Glutamatergic neuron (in vitro differentiated cells): ENCODE measurements around the gene DCUN1D2. TPM values are rescaled to one million over a fixed set of nuclear protein-coding genes. Genes with fewer than 3 reads are reported as not detected.

Experiments
- DNase-seq: peaks from one replicate; pipeline ENCODE4 v3.0.0; 2022
- H3K27ac Mint-ChIP-seq: one replicate; pipeline ENCODE4 v1.8.0; 2020; ENCODE audit warnings: mild to moderate bottlenecking, mixed read lengths, inconsistent platforms; ENCODE audit not compliant: unreplicated experiment
- H3K27me3 Mint-ChIP-seq: one replicate; pipeline ENCODE4 v1.8.0; 2020; ENCODE audit warnings: mild to moderate bottlenecking, moderate library complexity, mixed read lengths, inconsistent platforms; ENCODE audit not compliant: unreplicated experiment
- H3K36me3 Mint-ChIP-seq: one replicate; pipeline ENCODE4 v1.8.0; 2020; ENCODE audit warnings: mild to moderate bottlenecking, mixed read lengths, inconsistent platforms; ENCODE audit not compliant: unreplicated experiment
- H3K4me1 Mint-ChIP-seq: one replicate; pipeline ENCODE4 v1.8.0; 2020; ENCODE audit warnings: mild to moderate bottlenecking, low read depth, mixed read lengths, inconsistent platforms; ENCODE audit not compliant: unreplicated experiment
- H3K4me3 Mint-ChIP-seq: one replicate; pipeline ENCODE4 v1.8.0; 2020; ENCODE audit warnings: mild to moderate bottlenecking, mixed read lengths, inconsistent platforms; ENCODE audit not compliant: unreplicated experiment
- H3K9me3 Mint-ChIP-seq: one replicate; pipeline ENCODE4 v1.8.0; 2020; ENCODE audit warnings: mild to moderate bottlenecking, moderate library complexity, mixed read lengths, inconsistent platforms; ENCODE audit not compliant: unreplicated experiment
- CTCF ChIP-seq: fragments of 200-600 bp; sonication (generic); IDR thresholded peaks from one replicate; pipeline ENCODE4 v1.5.0; 2021; ENCODE audit not compliant: partially characterized antibody, unreplicated experiment
- total RNA-seq: library from RNA; stranded (reverse); fragmentation: NEBNext Ultra II Directional; extraction: Animal tissue kit (Norgen Biotek cat#: 25700); gene quantifications from one replicate; pipeline ENCODE4 v1.2.1, GENCODE V29; 2021; ENCODE audit not compliant: unreplicated experiment

Gene DCUN1D2
- total RNA-seq, 1 donor from 2014 or later: 97.7 TPM

GRCh38 chr13:113511361-113511760 lies 20.9 kb upstream of the DCUN1D2 start:
- no peaks in the 10 kb centered on the region for H3K9me3 Mint-ChIP-seq
- H3K36me3 Mint-ChIP-seq: peaks cover 3% of the 10 kb centered on the region
- H3K27me3 Mint-ChIP-seq: peaks cover 3% of the 10 kb centered on the region
- H3K4me1 Mint-ChIP-seq: peaks cover 14% of the 10 kb centered on the region
- H3K27ac Mint-ChIP-seq: no peak overlapping the region
- no peak overlapping the region for H3K4me3 Mint-ChIP-seq
- DNase-seq: no peak
- TF ChIP-seq CTCF: no peak

GRCh38 chr13:113510871-113511270 lies 20.4 kb upstream of the DCUN1D2 start:
- Mint-ChIP-seq H3K4me1 (peaks cover 15% of the 10 kb centered on the region), H3K27ac (no peak overlapping the region), H3K27me3 (peaks cover 3% of the 10 kb centered on the region), H3K9me3 (no peaks in the 10 kb centered on the region), H3K36me3 (peaks cover 3% of the 10 kb centered on the region), H3K4me3 (no peak overlapping the region)
- no peak for DNase-seq
- TF ChIP-seq CTCF: no peak

GRCh38 chr13:113509989-113510388 lies 19.5 kb upstream of the DCUN1D2 start:
- Mint-ChIP-seq H3K4me1 (peaks cover 15% of the 10 kb centered on the region), H3K27ac (no peak overlapping the region), H3K36me3 (peaks cover 3% of the 10 kb centered on the region), H3K4me3 (no peak overlapping the region), H3K27me3 (peaks cover 3% of the 10 kb centered on the region), H3K9me3 (no peaks in the 10 kb centered on the region)
- no peak for DNase-seq
- TF ChIP-seq CTCF: no peak

- H3K4me1 Mint-ChIP-seq: peaks cover 15% of the 10 kb centered on the region
- H3K27me3 Mint-ChIP-seq: peaks cover 3% of the 10 kb centered on the region
- no peak for TF ChIP-seq CTCF
- DNase-seq: no peak
- H3K36me3 Mint-ChIP-seq: peaks cover 3% of the 10 kb centered on the region
- H3K9me3 Mint-ChIP-seq: no peaks in the 10 kb centered on the region
- H3K27ac Mint-ChIP-seq: no peak overlapping the region
- peak overlapping the region; percentile 70 for H3K4me3 Mint-ChIP-seq
Measured at GRCh38 chr13:113508521-113509254, 18.2 kb upstream of the DCUN1D2 start.

GRCh38 chr13:113507505-113508345 lies 17.2 kb upstream of the DCUN1D2 start:
- H3K27ac Mint-ChIP-seq: peak overlapping the region; percentile 80
- peak overlapping the region; percentile 70 for H3K4me3 Mint-ChIP-seq
- peaks cover 3% of the 10 kb centered on the region for H3K27me3 Mint-ChIP-seq

More at GRCh38 chr13:113507505-113508345, 17.2 kb upstream of the DCUN1D2 start:
- Mint-ChIP-seq H3K4me1 (peaks cover 15% of the 10 kb centered on the region), H3K9me3 (no peaks in the 10 kb centered on the region), H3K36me3 (peaks cover 3% of the 10 kb centered on the region)
- no peak for TF ChIP-seq CTCF
- DNase-seq: no peak
